ENCODE data around the gene TMPRSS4.

Gene TMPRSS4, protein sequence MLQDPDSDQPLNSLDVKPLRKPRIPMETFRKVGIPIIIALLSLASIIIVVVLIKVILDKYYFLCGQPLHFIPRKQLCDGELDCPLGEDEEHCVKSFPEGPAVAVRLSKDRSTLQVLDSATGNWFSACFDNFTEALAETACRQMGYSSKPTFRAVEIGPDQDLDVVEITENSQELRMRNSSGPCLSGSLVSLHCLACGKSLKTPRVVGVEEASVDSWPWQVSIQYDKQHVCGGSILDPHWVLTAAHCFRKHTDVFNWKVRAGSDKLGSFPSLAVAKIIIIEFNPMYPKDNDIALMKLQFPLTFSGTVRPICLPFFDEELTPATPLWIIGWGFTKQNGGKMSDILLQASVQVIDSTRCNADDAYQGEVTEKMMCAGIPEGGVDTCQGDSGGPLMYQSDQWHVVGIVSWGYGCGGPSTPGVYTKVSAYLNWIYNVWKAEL

DNA sequence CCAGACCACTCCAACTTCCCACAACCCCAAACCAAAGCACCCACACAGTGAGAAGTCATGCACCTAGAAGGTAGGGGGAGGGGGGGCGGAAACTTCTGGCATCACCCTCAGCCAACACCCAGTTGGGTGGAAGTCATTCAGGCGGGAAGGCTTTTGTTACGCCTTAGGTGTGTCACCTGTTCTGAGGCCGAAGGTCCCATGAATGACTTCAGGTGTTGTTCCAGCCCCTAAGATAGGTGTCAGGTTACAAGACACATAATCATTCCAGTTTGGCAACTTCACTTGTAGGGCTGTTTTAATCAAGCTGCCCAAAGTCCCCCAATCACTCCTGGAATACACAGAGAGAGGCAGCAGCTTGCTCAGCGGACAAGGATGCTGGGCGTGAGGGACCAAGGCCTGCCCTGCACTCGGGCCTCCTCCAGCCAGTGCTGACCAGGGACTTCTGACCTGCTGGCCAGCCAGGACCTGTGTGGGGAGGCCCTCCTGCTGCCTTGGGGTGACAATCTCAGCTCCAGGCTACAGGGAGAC is at the start of gene TMPRSS4:
TMPRSS4 (plus strand) TSS at position 325 of the 528 bp plus-strand sequence. CDS start 225 bp downstream, outside the sequence.
- no peak for DNase-seq (ENCODE audit: low read depth in 2 of 2)
- no peak within 1 kb of the TSS for H3K4me3 ChIP-seq (replicated peaks in 1 of 2; ENCODE audit: low read depth in 2 of 2, low read length in 2 of 2)
- TF ChIP-seq, protein P1, sequence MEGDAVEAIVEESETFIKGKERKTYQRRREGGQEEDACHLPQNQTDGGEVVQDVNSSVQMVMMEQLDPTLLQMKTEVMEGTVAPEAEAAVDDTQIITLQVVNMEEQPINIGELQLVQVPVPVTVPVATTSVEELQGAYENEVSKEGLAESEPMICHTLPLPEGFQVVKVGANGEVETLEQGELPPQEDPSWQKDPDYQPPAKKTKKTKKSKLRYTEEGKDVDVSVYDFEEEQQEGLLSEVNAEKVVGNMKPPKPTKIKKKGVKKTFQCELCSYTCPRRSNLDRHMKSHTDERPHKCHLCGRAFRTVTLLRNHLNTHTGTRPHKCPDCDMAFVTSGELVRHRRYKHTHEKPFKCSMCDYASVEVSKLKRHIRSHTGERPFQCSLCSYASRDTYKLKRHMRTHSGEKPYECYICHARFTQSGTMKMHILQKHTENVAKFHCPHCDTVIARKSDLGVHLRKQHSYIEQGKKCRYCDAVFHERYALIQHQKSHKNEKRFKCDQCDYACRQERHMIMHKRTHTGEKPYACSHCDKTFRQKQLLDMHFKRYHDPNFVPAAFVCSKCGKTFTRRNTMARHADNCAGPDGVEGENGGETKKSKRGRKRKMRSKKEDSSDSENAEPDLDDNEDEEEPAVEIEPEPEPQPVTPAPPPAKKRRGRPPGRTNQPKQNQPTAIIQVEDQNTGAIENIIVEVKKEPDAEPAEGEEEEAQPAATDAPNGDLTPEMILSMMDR (IDR thresholded peaks at IDR 0.05; ENCODE audit: low read depth, low read length): no peak

DNA sequence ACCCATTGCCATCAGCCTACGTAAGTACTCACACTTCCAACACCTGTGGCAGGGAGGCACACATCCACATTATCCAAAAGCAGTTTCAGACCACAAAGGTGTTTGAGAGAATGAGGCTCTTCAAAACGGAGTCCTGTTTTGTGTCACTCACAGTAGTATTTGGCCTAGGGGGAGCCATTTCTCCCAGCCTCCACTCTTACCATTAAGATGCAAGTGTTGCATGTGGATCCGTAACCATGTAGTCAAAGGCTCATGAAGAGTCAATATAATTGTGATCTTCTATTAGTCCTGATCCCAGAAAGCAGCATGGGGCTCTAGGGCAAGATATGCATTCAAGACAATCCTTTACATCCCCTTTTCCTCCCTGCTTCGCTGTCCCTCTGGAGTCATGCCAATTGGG is 49.2 kb upstream of the TMPRSS4 start:
- TF ChIP-seq, protein P1 (IDR thresholded peaks at IDR 0.05; ENCODE audit: low read depth, low read length): no peak
- H3K4me3 ChIP-seq (replicated peaks in 1 of 2; ENCODE audit: low read depth in 2 of 2, low read length in 2 of 2): no peak overlapping the region
- no peak for DNase-seq (ENCODE audit: low read depth in 2 of 2)

DNA sequence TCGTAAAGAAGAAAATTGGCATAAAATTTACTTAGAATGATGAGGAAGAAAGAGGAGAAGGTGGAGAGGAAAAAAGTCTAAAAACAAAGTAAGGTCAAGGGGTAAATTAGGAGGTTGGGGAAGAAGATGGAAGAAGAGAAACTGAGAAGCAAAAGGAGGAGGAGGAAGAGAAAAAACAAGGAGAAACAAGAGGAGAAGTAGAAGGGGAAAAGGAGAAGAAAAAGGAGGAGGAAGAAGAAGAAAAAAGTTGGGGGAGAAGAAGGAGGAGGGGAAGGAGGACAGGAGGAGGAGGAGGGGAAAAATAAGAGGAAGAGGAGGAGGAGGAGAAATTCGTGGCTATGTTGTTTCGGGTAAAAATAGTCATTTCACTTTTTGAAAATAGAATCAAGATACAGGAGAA is 48.3 kb upstream of the TMPRSS4 start:
- TF ChIP-seq, protein P1 (IDR thresholded peaks at IDR 0.05; ENCODE audit: low read depth, low read length): no peak
- no peak overlapping the region for H3K4me3 ChIP-seq (replicated peaks in 1 of 2; ENCODE audit: low read depth in 2 of 2, low read length in 2 of 2)
- DNase-seq (ENCODE audit: low read depth in 2 of 2): no peak

DNA sequence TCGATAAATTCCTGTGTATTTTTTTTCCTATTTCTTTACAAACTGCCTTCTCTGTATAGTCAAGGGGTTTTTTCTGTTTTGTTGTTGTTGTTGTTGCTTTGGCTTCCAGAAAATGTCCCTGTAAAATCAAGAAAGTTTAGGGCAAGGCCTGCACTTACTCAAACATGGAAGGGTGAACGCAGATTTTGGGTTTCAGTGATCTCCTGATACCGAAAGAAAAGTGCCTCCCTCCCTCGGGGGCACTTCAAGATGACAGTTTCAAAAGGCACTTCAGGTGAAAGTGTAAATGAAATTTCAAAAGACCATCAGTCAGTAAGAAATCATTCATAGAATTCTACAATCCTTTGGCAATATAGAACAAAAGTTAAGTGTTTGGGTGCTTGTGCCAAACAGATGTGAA is 43.4 kb upstream of the TMPRSS4 start:
- no peak for DNase-seq (ENCODE audit: low read depth in 2 of 2)
- TF ChIP-seq, protein P1 (IDR thresholded peaks at IDR 0.05; ENCODE audit: low read depth, low read length): no peak

DNA sequence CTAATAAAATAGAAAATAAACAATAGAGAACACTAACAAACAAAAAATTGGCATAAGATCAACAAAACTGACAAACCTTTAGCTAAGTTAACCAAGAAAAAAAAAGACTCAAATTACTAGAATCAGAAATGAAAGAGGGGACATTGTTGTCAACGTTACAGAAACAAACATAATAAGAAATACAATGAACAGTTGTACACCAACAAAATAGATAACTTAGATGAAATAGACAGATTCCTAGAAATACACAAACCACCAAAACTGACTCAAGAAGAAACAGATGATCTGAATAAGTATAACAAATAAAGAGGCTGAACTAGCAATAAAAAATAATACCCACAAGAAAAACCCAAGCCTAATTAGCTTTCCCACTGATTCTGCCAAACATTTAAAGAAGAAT is 34.7 kb upstream of the TMPRSS4 start:
- TF ChIP-seq, protein P1 (IDR thresholded peaks at IDR 0.05; ENCODE audit: low read depth, low read length): no peak
- H3K4me3 ChIP-seq (replicated peaks in 1 of 2; ENCODE audit: low read depth in 2 of 2, low read length in 2 of 2): no peak overlapping the region
- DNase-seq (ENCODE audit: low read depth in 2 of 2): no peak

More for the DNA sequence above, 43.4 kb upstream of the TMPRSS4 start:
- H3K4me3 ChIP-seq (replicated peaks in 1 of 2; ENCODE audit: low read depth in 2 of 2, low read length in 2 of 2): no peak overlapping the region

DNA sequence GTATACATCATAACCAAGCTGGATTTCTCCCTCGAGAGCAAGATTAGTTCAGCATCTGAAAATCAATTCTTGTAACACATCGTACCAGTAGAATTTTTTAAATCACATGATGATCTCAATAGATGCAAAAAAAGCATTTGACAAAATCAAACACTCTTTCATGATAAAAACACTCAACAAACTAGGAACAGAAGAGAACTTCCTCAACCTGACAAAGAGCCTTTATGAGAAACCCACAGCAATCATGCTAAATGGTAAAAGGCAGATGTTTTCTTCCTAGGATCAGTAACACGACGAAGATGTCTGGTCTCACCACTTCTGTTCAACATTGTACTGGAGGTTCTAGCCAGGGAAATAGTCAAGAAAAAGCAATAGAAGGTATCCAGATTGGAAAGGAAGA is 34.1 kb upstream of the TMPRSS4 start:
- H3K4me3 ChIP-seq (replicated peaks in 1 of 2; ENCODE audit: low read depth in 2 of 2, low read length in 2 of 2): no peak overlapping the region
- TF ChIP-seq, protein P1 (IDR thresholded peaks at IDR 0.05; ENCODE audit: low read depth, low read length): no peak
- no peak for DNase-seq (ENCODE audit: low read depth in 2 of 2)
